MV-4-11 (cell line): Measurements from ENCODE around the gene TRAF3IP1.
A peak's percentile ranks its signal among the peaks of the same experiment; 100 is the strongest.
"Not testable (repeated sequence)": the region's sequence is repeated elsewhere in the genome, so short reads cannot be mapped to it uniquely, and the experiment has no call there.

Source experiments
- DNase-seq: peaks from one replicate; lab custom pipeline; 2025; lab: John Stamatoyannopoulos, UW

The TRAF3IP1 gene

DNA sequence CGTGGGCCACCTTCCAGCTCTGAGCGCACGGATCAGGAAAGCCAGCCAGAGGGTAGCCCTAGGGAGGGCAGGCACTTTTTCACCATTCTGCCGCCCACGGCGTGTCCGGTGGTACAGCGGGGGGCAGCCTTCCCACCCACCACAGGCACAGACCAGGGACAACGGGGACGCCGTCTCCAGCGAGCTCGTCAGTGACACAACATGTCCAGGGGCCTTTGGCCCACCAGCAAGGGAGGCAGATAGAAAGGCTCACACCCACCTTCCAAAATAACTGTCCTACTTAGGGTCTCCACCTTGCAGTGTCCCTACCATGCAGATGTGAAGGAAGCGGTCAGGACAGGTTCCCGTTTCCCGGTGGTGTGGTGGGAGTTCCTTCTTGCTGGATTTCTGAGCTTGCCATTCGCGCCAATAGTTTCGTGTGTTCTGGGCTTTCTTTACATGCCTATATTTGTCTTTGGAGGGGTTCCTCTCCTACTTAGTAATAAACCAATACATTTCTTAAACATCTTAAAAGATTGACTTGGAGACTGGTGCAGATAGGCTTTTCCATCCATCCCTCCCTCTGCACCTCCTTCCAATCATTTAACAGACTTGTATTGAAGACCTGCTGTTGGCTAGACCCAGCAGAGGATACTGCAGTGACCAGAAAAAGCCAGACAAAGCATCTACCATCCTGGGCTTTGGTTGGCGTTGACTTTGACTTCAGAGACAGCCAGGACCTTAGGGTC is 107.3 kb downstream of the TRAF3IP1 start:
- peak; percentile 18 for DNase-seq

DNA sequence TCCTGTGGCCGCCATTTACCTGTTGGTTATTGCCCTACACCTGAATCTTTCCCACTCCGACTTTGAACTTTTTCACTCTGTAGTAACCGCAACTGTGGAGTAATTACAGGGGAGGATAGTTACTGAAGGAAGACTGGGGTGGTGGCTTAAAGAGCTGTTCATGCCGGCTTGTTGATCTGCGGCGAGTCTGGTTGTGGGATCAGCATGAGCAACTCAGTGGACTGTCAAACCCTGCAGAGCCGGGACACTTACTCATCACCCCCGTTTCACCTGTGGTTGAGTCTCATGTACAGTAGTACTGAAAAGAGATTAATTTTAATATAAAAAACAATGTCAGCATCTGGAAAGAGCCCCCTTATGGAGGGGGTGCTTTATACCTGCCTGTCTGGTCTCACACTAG is 108.5 kb downstream of the TRAF3IP1 start:
- DNase-seq: no peak

DNA sequence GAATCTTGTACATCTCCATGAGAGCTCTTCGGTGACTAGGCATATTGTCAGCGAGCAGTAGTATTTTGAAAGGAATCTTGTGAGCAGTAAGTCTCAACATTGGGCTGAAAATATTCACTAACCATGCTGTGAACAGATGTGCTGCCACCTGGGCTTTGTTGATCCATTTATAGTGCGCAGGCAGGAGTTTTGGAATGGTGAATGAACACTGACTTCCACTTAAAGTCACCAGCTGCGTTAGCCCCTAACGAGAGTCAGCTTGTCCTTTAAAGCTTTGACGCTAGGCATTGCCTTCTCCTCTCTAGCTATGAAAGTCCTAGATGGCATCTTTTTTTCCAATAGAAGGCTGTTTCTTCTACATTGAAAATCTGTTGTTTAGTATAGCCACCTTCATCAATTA is 110.5 kb downstream of the TRAF3IP1 start:
- no peak for DNase-seq

DNA sequence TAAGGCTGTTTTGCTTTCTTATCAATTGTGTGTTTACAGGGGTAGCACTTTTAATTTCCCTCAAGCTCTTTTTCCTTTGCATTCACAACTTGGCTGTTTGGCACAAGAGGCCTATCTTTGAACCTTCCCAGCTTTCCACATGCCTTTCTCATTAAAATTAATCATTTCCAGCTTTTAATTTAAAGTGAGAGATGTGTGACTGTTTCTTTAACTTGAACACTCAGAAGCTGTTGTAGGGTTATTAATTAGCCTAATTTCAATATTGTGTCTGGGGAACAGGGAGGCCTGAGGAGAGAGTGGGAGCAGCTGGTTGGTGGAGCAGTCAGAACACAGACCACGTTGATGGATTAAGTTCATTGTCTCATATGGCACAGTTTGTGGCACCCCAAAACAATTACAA is 111.1 kb downstream of the TRAF3IP1 start:
- DNase-seq: no peak

DNA sequence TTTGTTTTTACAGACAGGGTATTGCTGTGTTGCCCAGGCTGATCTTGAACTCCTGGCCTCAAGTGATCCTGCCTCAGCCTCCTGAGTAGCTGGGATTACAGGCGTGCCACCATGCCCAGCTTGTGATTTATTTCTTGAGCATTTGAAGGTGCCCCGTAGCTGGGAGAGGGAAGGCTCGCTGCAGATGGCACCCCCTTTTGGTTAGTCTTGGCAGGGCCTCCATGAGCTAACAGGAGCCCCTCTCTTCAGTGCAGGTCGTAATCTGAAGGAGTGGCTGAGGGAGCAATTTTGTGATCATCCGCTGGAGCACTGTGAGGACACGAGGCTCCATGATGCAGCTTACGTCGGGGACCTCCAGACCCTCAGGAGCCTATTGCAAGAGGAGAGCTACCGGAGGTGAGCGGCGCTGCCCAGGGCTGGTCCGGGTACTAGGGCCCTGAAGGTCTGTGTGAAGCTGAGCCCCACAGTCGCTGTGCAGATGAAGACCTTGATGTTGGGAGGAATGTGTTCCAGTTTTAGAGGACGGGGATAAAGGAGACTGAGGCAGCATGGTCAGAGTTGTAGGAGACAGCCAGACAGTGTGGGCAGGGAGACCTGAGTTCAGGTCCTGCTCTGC is 113.1 kb downstream of the TRAF3IP1 start:
- DNase-seq: no peak

DNA sequence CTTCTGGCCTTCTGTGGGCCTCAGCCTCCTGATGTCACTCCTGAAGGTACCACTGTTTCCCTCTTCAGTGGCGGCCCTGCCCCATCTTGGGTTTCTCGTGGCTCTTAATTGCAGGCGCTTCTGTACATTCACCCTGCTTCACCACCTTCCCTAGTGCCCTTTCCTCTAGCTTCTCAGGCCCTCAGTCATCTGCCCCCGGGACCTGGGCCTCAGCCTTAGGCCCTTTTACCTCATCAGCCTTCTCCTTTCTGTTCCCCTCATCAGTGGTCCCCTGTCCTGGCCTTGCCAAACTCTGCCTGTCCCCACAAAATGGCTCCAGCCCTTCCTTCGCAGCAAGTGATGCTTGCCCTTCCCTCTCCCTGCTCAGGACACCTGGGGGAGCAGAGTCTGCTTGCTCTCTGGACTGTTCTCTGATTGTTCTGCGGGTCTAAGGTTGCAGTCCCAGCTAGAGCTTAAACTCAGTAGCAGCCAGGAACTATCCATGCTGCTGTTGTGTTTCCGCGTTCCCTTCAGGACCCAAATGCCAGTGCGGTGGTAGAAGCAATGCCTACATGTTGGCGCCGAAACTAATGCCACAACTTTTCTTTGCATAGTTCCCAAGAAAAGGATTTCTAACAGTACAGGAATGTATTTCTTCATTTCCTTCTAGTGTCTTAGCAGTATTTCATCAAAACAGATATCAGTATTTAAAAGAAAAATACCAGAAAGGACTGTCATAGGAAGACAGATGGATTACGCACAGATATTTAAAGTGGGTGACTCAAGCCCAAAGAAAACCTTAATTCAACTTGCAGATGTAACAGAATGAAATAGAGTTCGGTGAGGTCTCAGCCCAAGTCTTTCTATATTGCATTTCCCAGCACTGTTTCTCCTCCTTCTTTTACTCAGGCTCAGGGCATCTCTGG is 113.9 kb downstream of the TRAF3IP1 start:
- no peak for DNase-seq

DNA sequence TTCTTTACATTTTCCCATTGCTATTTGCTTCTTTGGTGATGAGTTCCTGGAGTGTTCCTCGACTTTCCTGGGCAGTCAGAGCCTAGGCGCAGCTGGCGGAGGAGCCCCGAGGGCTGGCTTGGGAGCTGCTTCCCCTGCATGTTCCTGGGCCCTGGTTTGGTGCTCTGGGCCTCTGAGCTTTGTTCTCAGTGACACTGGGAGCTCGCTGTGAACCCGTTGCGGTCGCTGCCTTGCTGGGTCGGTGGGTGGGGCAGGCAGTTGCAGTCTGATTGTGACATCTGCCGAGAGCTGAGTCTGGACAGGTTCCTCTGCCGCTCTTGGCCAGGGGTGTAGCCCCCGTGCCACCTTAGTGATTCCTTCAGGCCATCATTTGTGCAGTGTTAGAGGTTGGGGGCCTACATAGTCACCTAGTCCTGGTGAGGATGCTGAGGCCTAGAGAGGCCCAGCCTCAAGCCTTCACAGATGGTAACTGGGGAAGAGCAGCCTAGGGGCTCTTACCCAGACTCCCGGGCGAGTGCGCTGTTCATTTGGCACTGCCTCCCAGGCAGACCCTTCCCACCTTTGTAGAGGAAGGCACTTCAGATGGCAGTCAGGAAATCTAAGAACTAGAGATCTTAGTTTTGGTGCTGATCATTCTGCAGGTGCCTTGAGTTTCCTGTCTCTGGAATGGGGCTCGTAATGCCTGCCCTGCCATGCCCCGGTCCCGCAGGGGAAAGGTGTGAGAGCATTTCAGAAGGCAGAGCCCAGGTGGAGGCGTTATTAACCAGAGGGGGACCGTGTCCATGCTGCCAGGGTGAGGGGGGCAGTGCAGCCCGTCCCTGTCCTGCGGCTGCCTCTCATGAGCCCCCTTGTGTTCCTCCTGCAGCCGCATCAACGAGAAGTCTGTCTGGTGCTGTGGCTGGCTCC is 114.8 kb downstream of the TRAF3IP1 start:
- DNase-seq: no peak

DNA sequence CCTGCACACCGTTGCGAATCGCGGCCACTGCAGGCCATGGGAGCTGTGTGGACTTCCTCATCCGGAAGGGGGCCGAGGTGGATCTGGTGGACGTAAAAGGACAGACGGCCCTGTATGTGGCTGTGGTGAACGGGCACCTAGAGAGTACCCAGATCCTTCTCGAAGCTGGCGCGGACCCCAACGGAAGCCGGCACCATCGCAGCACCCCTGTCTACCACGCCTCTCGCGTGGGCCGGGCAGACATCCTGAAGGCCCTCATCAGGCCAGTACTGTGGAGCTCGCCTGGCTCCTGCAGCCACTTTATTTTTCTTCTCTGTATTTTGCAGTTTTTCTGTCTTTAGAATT is 115.4 kb downstream of the TRAF3IP1 start:
- DNase-seq: no peak

DNA sequence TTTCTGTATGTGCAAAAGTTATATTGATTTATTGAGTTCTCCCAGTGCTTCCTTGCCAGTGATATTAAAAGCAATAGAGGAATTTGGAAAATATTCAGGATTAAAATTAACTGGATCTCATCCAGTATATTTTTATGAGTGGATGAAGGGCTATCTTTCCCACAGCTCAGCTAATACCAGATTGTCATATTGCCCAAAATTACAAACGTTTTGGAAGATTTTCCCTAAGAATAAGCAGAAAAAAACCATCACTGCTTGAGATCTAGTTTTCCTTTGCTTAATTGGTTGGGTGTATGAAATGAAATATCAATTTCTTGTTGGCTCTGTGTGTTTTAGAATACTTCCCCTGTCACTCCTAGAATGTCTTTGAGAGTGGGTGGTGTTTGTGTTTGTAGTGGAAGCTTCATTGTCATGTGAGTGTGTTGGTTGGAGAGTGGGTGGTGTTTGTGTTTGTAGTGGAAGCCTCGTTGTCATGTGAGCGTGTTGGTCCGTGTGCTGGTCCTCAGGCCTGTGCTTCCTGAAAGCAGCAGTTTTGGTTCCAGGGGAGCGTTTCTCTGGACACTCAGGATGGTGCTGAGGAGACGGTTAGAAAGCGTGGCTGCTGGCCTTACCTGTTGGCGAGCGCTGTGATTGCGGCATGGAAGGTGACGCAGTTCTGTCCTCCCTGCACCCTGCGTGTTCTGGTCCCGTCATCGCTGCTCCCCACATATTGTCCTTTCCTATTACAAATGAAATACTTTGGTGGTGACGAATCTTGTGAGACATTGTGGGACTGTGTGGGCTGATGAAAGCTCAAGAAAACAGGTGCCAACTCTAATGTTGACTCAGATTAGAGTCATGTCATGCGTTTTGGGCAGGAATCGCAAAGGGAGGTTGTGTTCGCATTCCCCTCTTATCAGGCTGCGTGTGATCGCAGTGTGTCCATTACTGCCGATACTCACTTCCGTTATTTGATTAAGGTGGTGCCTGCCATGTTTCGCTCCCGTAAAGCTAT is 118.8 kb downstream of the TRAF3IP1 start:
- no peak for DNase-seq

DNA sequence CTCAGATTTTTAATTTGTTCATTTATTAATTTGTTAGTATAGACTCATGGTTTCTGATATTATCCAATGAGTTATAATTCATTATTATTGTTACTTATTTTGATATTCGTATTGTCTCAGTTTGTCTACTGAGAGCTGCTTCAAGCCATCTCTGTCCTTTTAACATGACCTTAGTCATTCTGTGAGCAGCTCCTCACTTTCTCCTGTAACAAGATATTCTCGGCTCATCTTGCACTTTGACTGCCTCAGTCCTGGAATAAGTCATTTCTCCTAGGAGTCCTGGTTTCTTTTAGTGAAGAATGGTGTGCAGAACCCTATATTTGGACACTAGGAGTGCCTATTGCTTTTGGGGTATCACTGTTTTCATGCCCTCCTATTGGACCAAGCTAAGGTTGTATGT is 119.6 kb downstream of the TRAF3IP1 start:
- DNase-seq: no peak

DNA sequence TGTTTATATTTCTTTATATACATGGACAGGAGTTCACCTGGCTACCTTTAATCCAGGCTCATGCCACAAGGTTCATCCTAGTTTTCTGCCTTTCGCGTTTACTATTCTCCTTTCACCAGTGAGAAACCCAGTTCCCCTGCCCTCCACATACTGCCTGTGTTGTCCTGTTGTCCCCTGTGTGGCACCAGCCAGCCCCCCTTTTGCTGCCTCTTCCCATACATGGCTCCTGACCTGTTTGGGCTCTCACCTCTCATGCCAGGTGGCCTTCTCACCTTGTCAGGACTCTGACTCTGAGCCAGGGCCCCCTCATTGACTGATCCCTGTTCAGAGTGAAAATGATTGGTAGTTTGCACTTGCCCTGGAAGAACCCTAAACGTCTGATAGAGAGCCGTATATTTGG is 120.0 kb downstream of the TRAF3IP1 start:
- DNase-seq: no peak

DNA sequence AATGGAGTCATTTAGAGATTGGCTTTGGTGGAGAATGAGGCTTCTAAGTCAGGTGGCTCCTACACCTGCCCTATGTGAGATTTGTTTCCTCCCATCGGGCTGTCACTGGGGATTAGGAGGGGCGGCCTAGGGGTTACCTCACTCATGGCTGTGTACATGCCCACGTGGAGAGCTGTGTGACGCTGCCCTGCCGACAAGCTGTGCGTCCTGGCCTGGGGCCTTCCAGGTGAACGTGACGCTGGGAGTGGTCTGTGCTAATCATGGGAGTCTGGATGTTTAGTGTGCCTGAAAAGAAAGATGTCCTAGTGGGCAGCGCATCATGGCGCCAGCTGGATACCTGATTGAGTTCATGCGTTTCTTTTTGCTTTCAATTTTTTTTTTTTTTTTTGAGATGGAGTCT is 120.4 kb downstream of the TRAF3IP1 start:
- DNase-seq: no peak

DNA sequence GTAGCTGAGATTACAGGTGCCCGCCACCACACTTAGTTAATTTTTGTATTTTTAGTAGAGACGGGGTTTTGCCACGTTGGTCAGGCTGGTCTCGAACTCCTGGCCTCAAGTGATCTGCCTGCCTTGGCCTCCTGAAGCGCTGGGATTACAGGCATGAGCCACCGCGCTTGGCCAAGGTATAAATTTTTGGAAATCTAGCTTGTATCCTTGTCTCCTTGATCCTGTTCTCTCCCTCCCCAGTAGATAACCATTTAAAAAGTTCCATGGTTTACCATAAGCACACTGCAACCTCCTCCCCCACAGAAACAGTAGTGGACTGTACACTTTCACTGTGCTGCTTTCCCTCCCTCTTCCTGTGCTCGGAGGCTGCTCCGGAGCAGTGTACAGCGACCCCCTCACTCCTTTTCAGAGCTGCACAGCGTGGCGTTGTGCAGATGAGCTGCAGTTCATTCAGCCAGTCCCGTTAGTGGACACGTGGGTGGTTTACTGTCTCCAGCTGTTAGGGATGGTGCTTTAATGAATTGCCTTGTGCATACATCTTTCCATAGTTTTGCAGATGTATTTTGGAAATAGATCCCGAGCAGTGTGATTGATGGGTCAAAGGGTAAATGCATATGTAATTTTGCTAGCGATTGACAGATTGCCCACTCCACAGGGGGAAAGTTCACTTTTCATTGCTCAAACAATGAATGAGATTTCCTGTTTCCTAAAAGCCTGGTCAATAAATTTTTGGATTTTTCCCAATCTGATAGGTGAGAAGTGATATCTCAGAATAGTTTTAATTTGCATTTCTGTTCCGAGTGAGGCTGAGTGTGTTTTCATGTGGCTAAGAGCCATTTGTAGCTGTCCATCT is 121.2 kb downstream of the TRAF3IP1 start:
- DNase-seq: no peak

DNA sequence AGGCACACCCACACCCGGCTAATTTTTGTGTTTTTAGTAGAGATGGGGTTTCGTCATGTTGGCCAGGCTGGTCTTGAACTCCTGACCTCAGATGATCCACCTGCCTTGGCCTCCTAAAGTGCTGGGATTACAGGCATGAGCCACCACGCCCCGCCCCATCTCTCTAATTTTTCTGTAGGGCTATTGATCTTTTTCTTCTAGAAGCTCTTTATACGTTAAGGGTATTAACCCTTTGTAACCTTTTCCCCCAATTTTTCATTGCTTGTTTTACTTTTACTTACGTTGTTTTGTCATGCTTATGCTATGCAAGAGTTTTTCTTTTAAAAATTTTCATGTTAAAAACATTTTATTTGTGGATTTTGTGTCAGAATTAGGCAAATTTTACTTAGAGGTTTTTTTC is 121.9 kb downstream of the TRAF3IP1 start:
- DNase-seq: not testable (repeated sequence)

DNA sequence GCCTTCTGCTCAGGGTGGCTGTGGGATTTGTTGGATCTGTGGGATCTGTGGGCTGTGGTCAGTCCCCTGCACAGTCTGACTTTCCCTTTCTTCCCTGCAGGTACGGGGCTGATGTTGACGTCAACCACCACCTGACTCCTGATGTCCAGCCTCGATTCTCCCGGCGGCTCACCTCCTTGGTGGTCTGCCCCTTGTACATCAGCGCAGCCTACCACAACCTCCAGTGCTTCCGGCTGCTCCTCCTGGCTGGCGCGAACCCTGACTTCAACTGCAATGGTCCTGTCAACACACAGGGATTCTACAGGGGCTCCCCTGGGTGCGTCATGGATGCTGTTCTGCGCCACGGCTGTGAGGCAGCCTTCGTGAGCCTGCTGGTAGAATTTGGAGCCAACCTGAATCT is 123.9 kb downstream of the TRAF3IP1 start:
- no peak for DNase-seq

DNA sequence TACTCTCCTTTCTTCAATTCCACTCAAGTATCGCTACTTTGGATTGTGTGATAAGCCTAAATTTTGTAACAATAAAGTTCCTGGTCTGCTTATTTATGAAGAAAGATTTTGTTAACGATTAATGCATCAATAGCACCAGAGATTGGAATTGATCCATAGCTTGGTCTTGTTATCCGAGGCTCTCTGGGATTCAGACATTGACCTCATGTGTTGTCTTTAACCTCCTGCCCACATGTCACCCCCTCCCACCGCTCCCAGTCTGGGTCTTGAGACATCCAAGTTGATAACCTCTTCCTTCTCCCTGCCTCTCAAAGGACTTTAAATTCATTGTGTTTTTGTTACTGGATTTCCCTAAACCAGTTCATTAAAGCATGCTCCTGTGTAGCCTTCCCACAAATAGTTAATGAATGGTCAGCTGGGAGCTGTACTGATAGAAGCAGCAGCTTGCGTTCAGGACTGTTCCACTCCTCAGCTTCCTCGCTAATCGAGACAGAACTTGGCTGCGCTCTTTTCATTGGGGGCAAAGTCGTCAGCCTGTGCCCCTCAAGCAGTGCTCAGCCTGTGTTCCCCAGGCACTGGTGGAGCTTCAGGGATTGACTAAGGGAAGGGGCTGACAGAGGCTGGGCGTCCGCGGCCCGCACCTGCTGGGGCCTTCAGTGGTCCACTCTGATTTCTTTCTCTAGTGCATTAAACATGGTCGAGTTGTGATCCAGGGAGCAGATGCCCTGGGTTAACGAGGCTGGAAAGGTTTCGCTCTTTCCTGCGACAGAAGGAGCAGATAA is 125.3 kb downstream of the TRAF3IP1 start:
- no peak for DNase-seq

DNA sequence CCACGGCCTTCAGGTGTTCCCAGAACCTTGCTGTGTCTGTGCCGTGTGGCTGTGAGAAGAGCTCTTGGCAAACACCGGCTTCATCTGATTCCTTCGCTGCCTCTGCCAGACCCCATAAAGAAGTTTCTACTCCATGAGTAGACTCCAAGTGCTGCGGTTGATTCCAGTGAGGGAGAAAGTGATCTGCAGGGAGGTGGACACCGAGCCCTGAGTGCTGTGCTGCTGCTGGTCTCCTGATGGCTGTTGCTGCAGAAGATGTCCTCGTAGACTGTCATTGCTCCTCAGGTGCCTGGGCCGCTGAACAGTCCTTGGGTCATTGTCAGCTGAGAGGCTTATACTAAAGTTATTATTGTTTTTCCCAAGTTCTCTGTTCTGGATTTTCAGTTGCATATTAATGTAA is 126.1 kb downstream of the TRAF3IP1 start:
- no peak for DNase-seq

DNA sequence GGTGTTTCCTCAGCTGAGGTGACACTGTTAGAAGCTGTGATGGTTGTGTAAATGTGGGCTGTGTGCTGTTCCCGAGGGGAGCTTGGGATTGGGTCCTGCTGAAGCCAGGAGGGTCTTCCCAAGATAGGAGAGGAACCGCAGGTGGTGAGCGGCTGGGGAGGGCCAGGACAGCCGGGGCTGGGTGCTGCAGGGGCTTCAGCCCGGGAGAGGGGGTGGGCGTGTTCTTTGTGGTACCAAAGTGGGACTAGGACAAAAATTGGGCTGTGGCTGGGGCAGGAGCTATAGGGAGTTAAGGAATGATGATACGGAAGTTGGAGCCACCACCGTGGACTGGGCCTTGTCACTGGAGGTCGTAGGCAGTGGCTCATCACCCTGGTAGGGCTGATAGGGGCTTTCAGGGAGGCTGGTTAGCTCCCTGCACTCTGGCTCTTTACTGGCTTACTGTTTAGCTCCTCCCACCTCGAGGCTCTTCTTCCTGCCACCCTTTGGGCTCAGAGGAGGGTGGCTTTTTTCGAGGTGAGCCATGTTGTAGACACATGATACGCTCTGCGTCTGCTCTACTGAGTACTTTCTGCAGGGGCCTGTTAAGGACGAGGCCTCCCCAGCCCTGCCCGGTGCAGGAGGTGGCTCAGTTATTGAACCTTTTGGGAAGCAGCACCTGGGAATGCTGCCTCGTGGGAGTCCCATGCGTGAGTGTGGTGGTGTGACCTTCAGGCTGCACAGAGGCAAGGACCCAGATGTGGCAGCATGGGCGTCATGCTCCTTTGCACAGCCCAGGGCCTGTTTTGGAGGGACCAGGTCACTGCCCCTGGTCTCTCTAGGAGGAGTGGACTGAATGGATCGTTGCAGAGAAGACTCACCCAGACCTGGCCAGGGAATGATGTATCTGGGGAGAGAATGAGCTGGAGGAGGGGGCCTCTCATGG is 128.0 kb downstream of the TRAF3IP1 start:
- DNase-seq: no peak
